HepG2 (cell line): ENCODE results near the gene TMEM86B. TPM values are rescaled to one million over a fixed set of nuclear protein-coding genes. Genes with fewer than 3 reads are reported as not detected.

Source experiments
- ELF4 ChIP-seq: sonication (generic); formaldehyde crosslinking; IDR thresholded peaks from 2 replicates; pipeline ENCODE4 v1.5.0; 2020; ENCODE audit warnings: missing genetic modification reagents, mild to moderate bottlenecking, moderate library complexity, borderline replicate concordance
- GABPB1 ChIP-seq: IDR thresholded peaks from 2 replicates; pipeline ENCODE4 v1.6.1; 2016; ENCODE audit warnings: mild to moderate bottlenecking, missing genetic modification reagents, moderate library complexity, missing compliant biosample characterization
- MYC ChIP-seq: sonication (generic); formaldehyde crosslinking; IDR thresholded peaks from 2 replicates; pipeline ENCODE4 v1.9.0; 2021; ENCODE audit warnings: missing genetic modification reagents, borderline replicate concordance
- REL ChIP-seq: sonication (generic); formaldehyde crosslinking; conservative IDR thresholded peaks from 2 replicates; pipeline ENCODE4 v1.8.0; 2022; ENCODE audit warnings: mild to moderate bottlenecking, missing genetic modification reagents, moderate library complexity
- TEAD2 ChIP-seq: sonication (generic); formaldehyde crosslinking; IDR thresholded peaks from 2 replicates; pipeline ENCODE4 v1.9.0; 2021; ENCODE audit warnings: missing genetic modification reagents
- TEAD3 ChIP-seq: optimal IDR thresholded peaks from 2 replicates; pipeline ENCODE3; 2016; ENCODE audit warnings: borderline replicate concordance
- TGIF2 ChIP-seq: IDR thresholded peaks from 2 replicates; pipeline ENCODE4 v1.6.1; 2016; ENCODE audit warnings: control low read depth, missing compliant biosample characterization
- ZFYVE20 ChIP-seq: sonication (generic); formaldehyde crosslinking; IDR thresholded peaks from 2 replicates; pipeline ENCODE4 v1.8.0; 2023; ENCODE audit warnings: low read depth, mild to moderate bottlenecking, moderate library complexity, missing genetic modification reagents, borderline replicate concordance
- ZMYM4 ChIP-seq: sonication (generic); formaldehyde crosslinking; IDR thresholded peaks from 2 replicates; pipeline ENCODE4 v1.8.1; 2023; ENCODE audit warnings: mild to moderate bottlenecking, missing genetic modification reagents
- ZNF891 ChIP-seq: sonication (generic); formaldehyde crosslinking; IDR thresholded peaks from 2 replicates; pipeline ENCODE4 v1.5.0; 2020; ENCODE audit warnings: mild to moderate bottlenecking, missing genetic modification reagents
- ZSCAN31 ChIP-seq: sonication (generic); formaldehyde crosslinking; IDR thresholded peaks from 2 replicates; pipeline ENCODE4 v1.5.0; 2020; ENCODE audit warnings: low read depth, mild to moderate bottlenecking, missing genetic modification reagents
- polyA plus RNA-seq, 8 experiments: library from polyadenylated mRNA; depleted of rRNA in 3 of 8; stranded (reverse) in 7 of 8; unstranded in 1 of 8; fragments of >200 nt; fragmentation: Illumina TruSeq in 4 of 8; extraction: Trizol in 4 of 8; gene quantifications; 2 replicates each; pipeline versions ENCODE4 v1.2.1 to v1.2.3, GENCODE V29; 2011 to 2016; ENCODE audit warnings: low read depth in 4 of 8, missing spikeins in 1 of 8, mixed read lengths in 1 of 8; ENCODE audit not compliant: insufficient read depth in 1 of 8
- total RNA-seq, 5 experiments: library from RNA; depleted of rRNA; stranded (reverse); fragments of >200 nt; fragmentation: Illumina TruSeq; extraction: Trizol; gene quantifications; 2 replicates each; pipeline ENCODE4 v1.2.3, GENCODE V29; 2016; ENCODE audit warnings: low read depth in 1 of 5
- TF ChIP-seq, protein P1 (sequence below): sonication (generic); formaldehyde crosslinking; IDR thresholded peaks from 2 replicates; pipeline ENCODE4 v1.4.0; 2020; ENCODE audit warnings: missing genetic modification reagents, borderline replicate concordance
- TF ChIP-seq, protein P2 (sequence below): sonication (generic); formaldehyde crosslinking; IDR thresholded peaks from 2 replicates; pipeline ENCODE4 v1.4.0; 2020; ENCODE audit warnings: mild to moderate bottlenecking, missing genetic modification reagents
- TF ChIP-seq, protein P3 (sequence below): sonication (generic); formaldehyde crosslinking; conservative IDR thresholded peaks from 2 replicates; pipeline ENCODE4 v1.5.0; 2020; ENCODE audit warnings: missing genetic modification reagents
- TF ChIP-seq, protein P4 (sequence below): sonication (generic); formaldehyde crosslinking; IDR thresholded peaks from 2 replicates; pipeline ENCODE4 v1.8.0; 2022; ENCODE audit warnings: low read depth, missing genetic modification reagents

Gene TMEM86B
- total and polyA plus RNA-seq, 2 of the 13 experiments (the other 11 are each of a cell fraction or from before 2014, with no cell fraction given): 7.7 to 9.6 TPM

DNA sequence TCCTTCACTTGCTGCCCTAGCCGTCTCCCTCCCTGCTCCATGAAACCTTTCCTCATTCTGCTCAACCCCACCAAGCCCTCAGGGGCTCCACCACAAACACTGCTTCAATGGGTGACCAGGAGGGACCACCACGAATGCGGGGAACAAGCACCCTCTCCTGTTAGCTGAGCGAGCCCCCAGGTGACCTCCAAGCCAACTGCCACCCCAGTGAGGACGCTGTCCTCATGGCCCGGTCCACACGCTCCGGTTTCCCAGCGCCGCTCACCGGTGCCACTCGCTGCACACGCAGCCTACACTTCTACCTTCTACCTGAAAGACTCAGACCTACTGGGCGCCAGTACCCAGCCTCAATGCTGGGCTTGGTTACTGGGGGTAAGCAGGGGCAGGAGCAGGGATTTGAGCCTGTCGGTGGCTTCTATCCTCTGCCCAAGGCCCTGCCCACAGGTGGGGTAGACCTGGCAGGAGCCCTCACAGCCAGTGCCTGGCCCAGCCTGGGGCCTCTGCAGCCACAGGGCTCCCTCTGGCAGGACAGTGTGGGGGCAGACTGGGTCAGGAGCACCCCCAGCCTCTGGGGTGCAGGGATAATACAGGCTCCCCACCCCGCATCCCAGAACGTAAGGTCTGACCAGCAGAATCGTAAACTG lies 704 bp upstream of the TMEM86B start (continued):
- TF ChIP-seq, protein P1, sequence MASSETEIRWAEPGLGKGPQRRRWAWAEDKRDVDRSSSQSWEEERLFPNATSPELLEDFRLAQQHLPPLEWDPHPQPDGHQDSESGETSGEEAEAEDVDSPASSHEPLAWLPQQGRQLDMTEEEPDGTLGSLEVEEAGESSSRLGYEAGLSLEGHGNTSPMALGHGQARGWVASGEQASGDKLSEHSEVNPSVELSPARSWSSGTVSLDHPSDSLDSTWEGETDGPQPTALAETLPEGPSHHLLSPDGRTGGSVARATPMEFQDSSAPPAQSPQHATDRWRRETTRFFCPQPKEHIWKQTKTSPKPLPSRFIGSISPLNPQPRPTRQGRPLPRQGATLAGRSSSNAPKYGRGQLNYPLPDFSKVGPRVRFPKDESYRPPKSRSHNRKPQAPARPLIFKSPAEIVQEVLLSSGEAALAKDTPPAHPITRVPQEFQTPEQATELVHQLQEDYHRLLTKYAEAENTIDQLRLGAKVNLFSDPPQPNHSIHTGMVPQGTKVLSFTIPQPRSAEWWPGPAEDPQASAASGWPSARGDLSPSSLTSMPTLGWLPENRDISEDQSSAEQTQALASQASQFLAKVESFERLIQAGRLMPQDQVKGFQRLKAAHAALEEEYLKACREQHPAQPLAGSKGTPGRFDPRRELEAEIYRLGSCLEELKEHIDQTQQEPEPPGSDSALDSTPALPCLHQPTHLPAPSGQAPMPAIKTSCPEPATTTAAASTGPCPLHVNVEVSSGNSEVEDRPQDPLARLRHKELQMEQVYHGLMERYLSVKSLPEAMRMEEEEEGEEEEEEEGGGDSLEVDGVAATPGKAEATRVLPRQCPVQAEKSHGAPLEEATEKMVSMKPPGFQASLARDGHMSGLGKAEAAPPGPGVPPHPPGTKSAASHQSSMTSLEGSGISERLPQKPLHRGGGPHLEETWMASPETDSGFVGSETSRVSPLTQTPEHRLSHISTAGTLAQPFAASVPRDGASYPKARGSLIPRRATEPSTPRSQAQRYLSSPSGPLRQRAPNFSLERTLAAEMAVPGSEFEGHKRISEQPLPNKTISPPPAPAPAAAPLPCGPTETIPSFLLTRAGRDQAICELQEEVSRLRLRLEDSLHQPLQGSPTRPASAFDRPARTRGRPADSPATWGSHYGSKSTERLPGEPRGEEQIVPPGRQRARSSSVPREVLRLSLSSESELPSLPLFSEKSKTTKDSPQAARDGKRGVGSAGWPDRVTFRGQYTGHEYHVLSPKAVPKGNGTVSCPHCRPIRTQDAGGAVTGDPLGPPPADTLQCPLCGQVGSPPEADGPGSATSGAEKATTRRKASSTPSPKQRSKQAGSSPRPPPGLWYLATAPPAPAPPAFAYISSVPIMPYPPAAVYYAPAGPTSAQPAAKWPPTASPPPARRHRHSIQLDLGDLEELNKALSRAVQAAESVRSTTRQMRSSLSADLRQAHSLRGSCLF (CRISPR knock-in tag): no peak
- no peak for TF ChIP-seq ZSCAN31 (CRISPR knock-in tag)
- TF ChIP-seq, protein P2, sequence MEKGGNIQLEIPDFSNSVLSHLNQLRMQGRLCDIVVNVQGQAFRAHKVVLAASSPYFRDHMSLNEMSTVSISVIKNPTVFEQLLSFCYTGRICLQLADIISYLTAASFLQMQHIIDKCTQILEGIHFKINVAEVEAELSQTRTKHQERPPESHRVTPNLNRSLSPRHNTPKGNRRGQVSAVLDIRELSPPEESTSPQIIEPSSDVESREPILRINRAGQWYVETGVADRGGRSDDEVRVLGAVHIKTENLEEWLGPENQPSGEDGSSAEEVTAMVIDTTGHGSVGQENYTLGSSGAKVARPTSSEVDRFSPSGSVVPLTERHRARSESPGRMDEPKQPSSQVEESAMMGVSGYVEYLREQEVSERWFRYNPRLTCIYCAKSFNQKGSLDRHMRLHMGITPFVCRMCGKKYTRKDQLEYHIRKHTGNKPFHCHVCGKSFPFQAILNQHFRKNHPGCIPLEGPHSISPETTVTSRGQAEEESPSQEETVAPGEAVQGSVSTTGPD (CRISPR knock-in tag): no peak
- TF ChIP-seq, protein P3, sequence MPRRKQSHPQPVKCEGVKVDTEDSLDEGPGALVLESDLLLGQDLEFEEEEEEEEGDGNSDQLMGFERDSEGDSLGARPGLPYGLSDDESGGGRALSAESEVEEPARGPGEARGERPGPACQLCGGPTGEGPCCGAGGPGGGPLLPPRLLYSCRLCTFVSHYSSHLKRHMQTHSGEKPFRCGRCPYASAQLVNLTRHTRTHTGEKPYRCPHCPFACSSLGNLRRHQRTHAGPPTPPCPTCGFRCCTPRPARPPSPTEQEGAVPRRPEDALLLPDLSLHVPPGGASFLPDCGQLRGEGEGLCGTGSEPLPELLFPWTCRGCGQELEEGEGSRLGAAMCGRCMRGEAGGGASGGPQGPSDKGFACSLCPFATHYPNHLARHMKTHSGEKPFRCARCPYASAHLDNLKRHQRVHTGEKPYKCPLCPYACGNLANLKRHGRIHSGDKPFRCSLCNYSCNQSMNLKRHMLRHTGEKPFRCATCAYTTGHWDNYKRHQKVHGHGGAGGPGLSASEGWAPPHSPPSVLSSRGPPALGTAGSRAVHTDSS (CRISPR knock-in tag): no peak
- no peak for TF ChIP-seq TEAD2 (CRISPR knock-in tag)
- TF ChIP-seq TGIF2 (CRISPR knock-in tag): no peak
- no peak for TF ChIP-seq ZMYM4 (CRISPR knock-in tag)
- TF ChIP-seq ZFYVE20 (CRISPR knock-in tag): no peak
- TF ChIP-seq ZNF891 (CRISPR knock-in tag): 0 out of 2 replicates have a peak, but pooled peaks have one; percentile 31
- TF ChIP-seq, protein P4, sequence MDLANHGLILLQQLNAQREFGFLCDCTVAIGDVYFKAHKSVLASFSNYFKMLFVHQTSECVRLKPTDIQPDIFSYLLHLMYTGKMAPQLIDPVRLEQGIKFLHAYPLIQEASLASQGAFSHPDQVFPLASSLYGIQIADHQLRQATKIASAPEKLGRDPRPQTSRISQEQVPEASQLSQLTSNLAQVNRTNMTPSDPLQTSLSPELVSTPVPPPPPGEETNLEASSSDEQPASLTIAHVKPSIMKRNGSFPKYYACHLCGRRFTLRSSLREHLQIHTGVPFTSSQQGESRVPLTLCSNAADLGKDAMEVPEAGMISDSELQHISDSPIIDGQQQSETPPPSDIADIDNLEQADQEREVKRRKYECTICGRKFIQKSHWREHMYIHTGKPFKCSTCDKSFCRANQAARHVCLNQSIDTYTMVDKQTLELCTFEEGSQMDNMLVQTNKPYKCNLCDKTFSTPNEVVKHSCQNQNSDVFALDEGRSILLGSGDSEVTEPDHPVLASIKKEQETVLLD (CRISPR knock-in tag): 0 out of 2 replicates have a peak, but pooled peaks have one; percentile 33
- TF ChIP-seq REL (CRISPR knock-in tag): 0 out of 2 replicates have a peak, but pooled peaks have one; percentile 28
- no peak for TF ChIP-seq TEAD3 (CRISPR knock-in tag)
- TF ChIP-seq ELF4 (CRISPR knock-in tag): no peak
- no peak for TF ChIP-seq MYC (CRISPR knock-in tag)
- no peak for TF ChIP-seq GABPB1 (CRISPR knock-in tag)
